Endothelial cell of umbilical vein (primary cell): ENCODE measurements around the gene IL17RD. TPM values are rescaled to one million over a fixed set of nuclear protein-coding genes. Genes with fewer than 3 reads are reported as not detected.
A peak's percentile ranks its signal among the peaks of the same experiment; 100 is the strongest.

Experiments
- Bru-seq: library from RNA; stranded (reverse); fragments of 400-500 nt; gene quantifications from one replicate; lab custom pipeline; 2021; lab: Mats Ljungman, UMichigan
- BruChase-seq, 2 experiments: library from RNA; stranded (reverse); fragments of 400-500 nt; gene quantifications; one replicate each; lab custom pipeline; 2021; lab: Mats Ljungman, UMichigan
- BruUV-seq: library from RNA; stranded (reverse); fragments of 400-500 nt; replicated peaks from 2 replicates; lab custom pipeline; 2021; lab: Mats Ljungman, UMichigan
- CTCF ChIA-PET: fragments of 300-600, 350-600 bp; sonication (Branson Sonifier 250); formaldehyde crosslinking; loops from one replicate; lab custom pipeline; 2021; ENCODE audit warnings: antibody characterized with exemption, inconsistent platforms; lab: Charles Lee
- POLR2A ChIA-PET: fragments of 300-600, 350-600 bp; sonication (Branson Sonifier 250); formaldehyde crosslinking; loops from one replicate; lab custom pipeline; 2021; ENCODE audit warnings: antibody characterized with exemption, inconsistent platforms; lab: Charles Lee
- DNase-seq: peaks from one replicate; pipeline ENCODE4 v3.0.0-alpha.2; 2011; ENCODE audit warnings: low read depth, low spot score
- FAIRE-seq: peaks from 2 replicates; lab custom pipeline; 2011; peaks lifted over from hg19 to GRCh38; lab: Jason Lieb, UNC
- H2AFZ ChIP-seq: 2 replicates; pipeline ENCODE4 v1.6.0; 2012; ENCODE audit warnings: low read depth, low read length, control low read depth, inconsistent platforms
- H3K27ac ChIP-seq: 2 replicates; pipeline ENCODE4 v1.5.1; 2011; ENCODE audit warnings: low read depth, mild to moderate bottlenecking, control low read depth, low read length, moderate library complexity; ENCODE audit not compliant: insufficient read depth
- H3K27me3 ChIP-seq, 2 experiments: 2 replicates each; pipeline versions ENCODE4 v1.6.0 to v1.6.1; 2011; ENCODE audit warnings: low read length in 2 of 2, mixed read lengths in 1 of 2; ENCODE audit not compliant: control insufficient read depth in 2 of 2, insufficient read depth in 2 of 2
- H3K36me3 ChIP-seq, 2 experiments: 2 replicates in 1 of 2; 3 replicates in 1 of 2; pipeline ENCODE4 v1.5.1; 2011; ENCODE audit warnings: low read length in 2 of 2, mild to moderate bottlenecking in 1 of 2, moderate library complexity in 1 of 2; ENCODE audit not compliant: control insufficient read depth in 2 of 2, insufficient read depth in 2 of 2; ENCODE audit errors: extremely low read depth in 1 of 2
- H3K4me1 ChIP-seq: 3 replicates; pipeline ENCODE4 v1.5.1; 2011; ENCODE audit warnings: mild to moderate bottlenecking, low read length; ENCODE audit not compliant: control insufficient read depth, insufficient read depth; ENCODE audit errors: extremely low read depth
- H3K4me2 ChIP-seq: 2 replicates; pipeline ENCODE4 v1.6.1; 2011; ENCODE audit warnings: low read length, control low read depth, mixed read lengths; ENCODE audit not compliant: insufficient read depth
- H3K4me3 ChIP-seq, 3 experiments: fragments of 200-600 bp in 1 of 3; sonication (generic), shearing (Covaris generic) in 1 of 3; replicated peaks in 1 of 3; 2 replicates each; pipeline ENCODE4 v1.5.1; 2011 to 2016; ENCODE audit warnings: control low read depth in 3 of 3, low read length in 3 of 3, mild to moderate bottlenecking in 2 of 3, inconsistent platforms in 1 of 3, low read depth in 1 of 3, moderate library complexity in 1 of 3; ENCODE audit not compliant: insufficient read depth in 1 of 3
- H3K79me2 ChIP-seq: 2 replicates; pipeline ENCODE4 v1.6.0; 2012; ENCODE audit warnings: low read length, inconsistent platforms; ENCODE audit not compliant: control insufficient read depth, insufficient read depth
- H3K9ac ChIP-seq: replicated peaks from 2 replicates; pipeline ENCODE3; 2011; ENCODE audit warnings: low read length, control low read depth; ENCODE audit not compliant: insufficient read depth; ENCODE audit errors: extremely low read depth
- H3K9me1 ChIP-seq: replicated peaks from 3 replicates; pipeline ENCODE4 v1.6.0; 2011; ENCODE audit warnings: mild to moderate bottlenecking, low read length; ENCODE audit not compliant: control insufficient read depth, insufficient read depth; ENCODE audit errors: extremely low read depth
- H3K9me3 ChIP-seq: replicated peaks from 2 replicates; pipeline ENCODE4 v1.5.1; 2012; ENCODE audit warnings: low read length, inconsistent platforms; ENCODE audit not compliant: control insufficient read depth, insufficient read depth
- H4K20me1 ChIP-seq: replicated peaks from 2 replicates; pipeline ENCODE3; 2011; ENCODE audit warnings: mild to moderate bottlenecking, low read length; ENCODE audit not compliant: control insufficient read depth, insufficient read depth; ENCODE audit errors: extremely low read depth
- EZH2 ChIP-seq: IDR thresholded peaks from 2 replicates; pipeline ENCODE4 v1.6.1; 2012; ENCODE audit warnings: borderline replicate concordance, low read depth, mild to moderate bottlenecking, moderate library complexity, low read length, inconsistent platforms; ENCODE audit not compliant: severe bottlenecking
- JUN ChIP-seq: IDR thresholded peaks from 2 replicates; pipeline ENCODE4 v1.6.1; 2011; ENCODE audit warnings: borderline replicate concordance, low read depth; ENCODE audit not compliant: insufficient read length, insufficient read depth
- dilution Hi-C: fragments of 300-500 bp; cut with MboI; formaldehyde crosslinking; loops from one replicate; pipeline ENCODE4 v1.15.0; 2019; ENCODE audit warnings: low sequenced_read_pairs; ENCODE audit not compliant: extremely low pct_ligation_motif_present
- intact Hi-C: fragments of 100-400 bp; cut with micrococcal nuclease; formaldehyde crosslinking; loops from one replicate; pipeline ENCODE4 v1.10.0; 2022
- long read RNA-seq: library from polyadenylated mRNA; stranded (forward); transcript quantifications from one replicate; pipeline ENCODE4 v2.0.0, GENCODE V29; 2021
- polyA minus RNA-seq, 3 experiments: library from RNA; depleted of rRNA, polyadenylated mRNA; stranded (reverse); fragments of >200 nt; gene quantifications; 1 replicate in 1 of 3; 2 replicates in 2 of 3; pipeline ENCODE4 v1.2.3, GENCODE V29; 2011
- polyA plus RNA-seq, 4 experiments: library from polyadenylated mRNA; depleted of rRNA in 3 of 4; stranded (reverse) in 3 of 4; unstranded in 1 of 4; fragments of >200 nt; gene quantifications; 2 replicates each; pipeline versions ENCODE4 v1.2.1 to v1.2.3, GENCODE V29; 2011 to 2012; ENCODE audit warnings: missing spikeins in 1 of 4
- total RNA-seq: library from RNA; stranded (reverse); gene quantifications from 2 replicates; pipeline ENCODE4 v1.2.3, GENCODE V29; 2021
- TF ChIP-seq, protein P1 (sequence below): IDR thresholded peaks from 2 replicates; pipeline ENCODE4 v1.6.1; 2011; ENCODE audit not compliant: insufficient read depth, insufficient read length

Gene IL17RD
- total RNA-seq (0.93 and 0.97 TPM in 2 replicates), polyA plus RNA-seq (0.29 and 0.36 TPM in 2 replicates), polyA minus RNA-seq (0.72 and 1.1 TPM in 2 replicates), Bru-seq, nascent RNA (percentile 19 among the genes with signal in this experiment), BruChase-seq, experiment 1, labeled RNA remaining after a 6-hour chase (percentile 29 among the genes with signal in this experiment), BruChase-seq, experiment 2, labeled RNA remaining after a 2-hour chase (percentile 28 among the genes with signal in this experiment)
- polyA plus RNA-seq (2011; cell fraction: cytosol; rRNA removed): 0.19 and 0.20 TPM in 2 replicates
- 0.27 and 0.32 TPM in 2 replicates for polyA plus RNA-seq (2011; cell fraction: nucleus; rRNA removed)
- polyA plus RNA-seq (2012): 0.27 and 0.55 TPM in 2 replicates
- 0.20 TPM for polyA minus RNA-seq (2011; cell fraction: cytosol; rRNA and poly(A)+ RNA removed)
- 0.24 and 0.38 TPM in 2 replicates for polyA minus RNA-seq (2011; cell fraction: nucleus; rRNA and poly(A)+ RNA removed)
- long read RNA-seq: 0 reads

DNA sequence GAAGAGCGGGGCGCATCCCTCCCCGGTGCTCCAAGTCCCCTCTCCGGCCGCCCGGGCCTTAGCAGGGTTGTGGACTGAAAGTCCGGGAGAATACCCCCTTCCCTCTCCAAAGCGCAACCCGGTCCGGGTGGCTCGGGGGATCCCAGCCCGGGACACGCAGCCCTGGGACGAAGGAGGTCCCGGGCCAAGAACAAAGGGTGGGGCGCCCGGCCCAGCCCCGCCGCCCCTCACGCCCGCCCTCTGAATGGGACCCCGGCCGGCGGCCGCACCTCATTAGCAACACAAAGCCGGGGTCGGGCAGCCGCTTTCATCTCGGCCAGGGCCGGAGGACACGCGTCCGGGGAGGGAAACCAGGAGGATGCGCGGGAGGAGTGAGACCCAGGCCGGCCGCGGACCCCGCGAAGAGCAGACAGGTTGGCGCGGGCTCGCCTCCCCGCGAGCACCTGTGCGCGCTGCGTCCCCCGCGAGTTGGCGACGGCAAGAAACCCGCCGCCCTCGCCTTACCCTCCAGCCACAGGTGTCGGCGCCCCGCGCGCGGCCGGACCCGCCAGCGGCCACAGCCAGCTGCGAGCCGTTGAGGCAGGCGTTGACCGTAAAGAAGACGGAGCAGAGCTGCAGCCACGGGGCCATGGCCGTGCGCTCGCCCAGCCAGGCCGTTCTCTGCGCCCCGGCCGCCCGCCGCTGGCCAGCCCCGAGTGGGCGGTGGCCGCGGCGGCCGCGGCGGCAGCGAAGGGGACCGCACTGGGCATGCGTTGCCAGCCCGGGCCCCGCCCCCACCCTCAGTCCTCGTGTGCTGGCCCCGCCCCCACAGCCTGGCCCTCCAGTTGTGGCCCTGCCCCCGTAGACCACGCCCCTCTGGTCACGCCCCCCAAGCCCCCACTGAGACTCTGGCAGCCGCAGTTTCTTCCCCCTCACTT lies at the start of gene IL17RD:
TSS of gene IL17RD (minus strand) at position 697 of the 917 bp plus-strand sequence. CDS start at position 630, 67 bp downstream.
- dilution Hi-C loops: no loop called here
- Histone ChIP-seq H3K4me2 (peak within 1 kb of the TSS; percentile 26), H3K4me3 (peak within 1 kb of the TSS; percentile 27 to 38 (median 35)), H2AFZ (peak within 1 kb of the TSS; percentile 78), H3K36me3 (no peaks in the 10 kb centered on the region), H3K27ac (no peak within 1 kb of the TSS), H4K20me1 (no peaks in the 10 kb centered on the region), H3K79me2 (no peaks in the 10 kb centered on the region), H3K4me1 (peaks cover 3% of the 10 kb centered on the region), H3K27me3 (peaks cover 61 to 64% of the 10 kb centered on the region in 2 experiments), H3K9me3 (no peaks in the 10 kb centered on the region), H3K9ac (no peak within 1 kb of the TSS), H3K9me1 (no peaks in the 10 kb centered on the region)
- BruUV-seq: no TSS peak
- peak; percentile 74 for DNase-seq
- intact Hi-C loops: no loop called here
- ChIA-PET POLR2A (no interaction called here), CTCF (interaction anchor here (0.6 to 0.9 kb wide), 3 partner anchors 29 to 170 kb away, joined by 3 to 4 read pairs (median 3); no protein-coding TSS in a partner anchor)
- TF ChIP-seq JUN (no peak), EZH2 (peak; percentile 98)
- peak; percentile 79 for FAIRE-seq

DNA sequence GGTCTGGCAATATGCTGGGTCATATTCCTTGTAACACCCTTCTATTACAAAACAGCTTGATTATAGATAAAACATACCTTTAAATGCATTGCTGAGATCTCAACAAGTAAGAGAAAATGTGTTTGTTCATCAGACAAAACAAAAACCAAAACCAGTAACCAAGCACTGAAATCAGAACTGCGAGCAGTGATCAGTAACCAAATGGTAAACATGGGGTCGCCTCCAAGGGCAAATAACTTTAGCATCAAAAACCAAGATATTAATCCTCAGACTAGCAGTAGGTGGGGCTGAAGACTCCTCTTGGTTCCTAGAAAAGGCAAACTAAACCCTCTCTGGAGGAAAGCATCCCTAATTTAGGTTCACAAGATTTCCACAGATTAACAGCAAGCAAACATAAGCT lies 41.3 kb upstream of the IL17RD start:
- Histone ChIP-seq H3K9me3 (no peaks in the 10 kb centered on the region), H3K27ac (no peak overlapping the region), H2AFZ (no peak overlapping the region), H3K79me2 (no peaks in the 10 kb centered on the region), H3K27me3 (no peaks in the 10 kb centered on the region), H3K4me2 (no peak overlapping the region), H3K4me1 (no peaks in the 10 kb centered on the region), H3K36me3 (no peaks in the 10 kb centered on the region), H3K9me1 (no peaks in the 10 kb centered on the region), H3K4me3 (no peak overlapping the region), H3K9ac (no peak overlapping the region), H4K20me1 (no peaks in the 10 kb centered on the region)
- DNase-seq (no peak), FAIRE-seq (no peak)
- dilution Hi-C loops (no loop called here), intact Hi-C loops (no loop called here)
- CTCF ChIA-PET: interaction anchor here (1.3 to 2.3 kb wide), 3 partner anchors 9 to 27 kb away, joined by 3 to 5 read pairs (median 5); no protein-coding TSS in a partner anchor
- no TSS peak for BruUV-seq
- POLR2A ChIA-PET: no interaction called here
- TF ChIP-seq, protein P1, sequence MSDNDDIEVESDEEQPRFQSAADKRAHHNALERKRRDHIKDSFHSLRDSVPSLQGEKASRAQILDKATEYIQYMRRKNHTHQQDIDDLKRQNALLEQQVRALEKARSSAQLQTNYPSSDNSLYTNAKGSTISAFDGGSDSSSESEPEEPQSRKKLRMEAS: no peak
